Neutrophil (primary cell): ENCODE data around the gene PCSK2.

Source experiments
- H3K27ac ChIP-seq: fragments of 200-600 bp; sonication (generic); 2 replicates; pipeline ENCODE4 v1.5.1; 2016; ENCODE audit warnings: mild to moderate bottlenecking, moderate library complexity
- H3K27me3 ChIP-seq: fragments of 200-600 bp; sonication (generic); 2 replicates; pipeline ENCODE4 v1.6.0; 2016; ENCODE audit warnings: mild to moderate bottlenecking
- H3K36me3 ChIP-seq: fragments of 200-600 bp; sonication (generic); 2 replicates; pipeline ENCODE4 v1.5.1; 2017
- H3K4me1 ChIP-seq, 2 experiments: fragments of 200-600 bp in 1 of 2; sonication (generic) in 1 of 2; 1 replicate in 1 of 2; 2 replicates in 1 of 2; pipeline versions ENCODE4 v1.5.1 to v1.6.1; 2013 to 2016; ENCODE audit warnings: low read depth in 1 of 2, low read length in 1 of 2, mild to moderate bottlenecking in 1 of 2, moderate library complexity in 1 of 2; ENCODE audit not compliant: control insufficient read depth in 1 of 2, insufficient read depth in 1 of 2
- H3K4me3 ChIP-seq, 2 experiments: fragments of 200-600 bp in 1 of 2; sonication (generic) in 1 of 2; 1 replicate in 1 of 2; 2 replicates in 1 of 2; pipeline ENCODE4 v1.5.1; 2013 to 2016; ENCODE audit warnings: low read depth in 1 of 2, low read length in 1 of 2, mild to moderate bottlenecking in 1 of 2, moderate library complexity in 1 of 2
- H3K9me3 ChIP-seq: fragments of 200-600 bp; sonication (generic); 2 replicates; pipeline ENCODE4 v1.5.1; 2016
- TF ChIP-seq, protein P1 (sequence below): fragments of 200-600 bp; sonication (generic); IDR thresholded peaks from 2 replicates; pipeline ENCODE4 v1.5.1; 2016; ENCODE audit warnings: antibody characterized with exemption

Gene PCSK2

DNA sequence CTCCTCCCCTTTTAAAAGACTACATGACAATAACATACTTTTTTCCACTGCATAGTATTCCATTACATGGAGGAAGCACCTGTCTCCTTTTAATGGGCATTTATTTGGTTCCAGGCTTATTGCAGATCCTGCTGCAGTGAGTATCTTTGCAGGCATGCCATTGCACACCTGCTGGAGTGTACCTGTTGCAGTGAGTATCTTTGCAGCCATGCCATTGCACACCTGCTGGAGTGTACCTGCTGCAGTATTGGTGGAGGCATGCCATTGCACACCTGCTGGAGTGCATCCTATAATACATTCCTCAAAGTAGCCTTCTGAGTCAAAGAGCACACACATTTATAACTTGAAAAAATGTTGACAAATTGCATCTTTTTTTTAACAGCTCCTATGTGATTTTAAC, 302.7 kb downstream of the PCSK2 start:
- Histone ChIP-seq H3K4me3 (no peak overlapping the region), H3K36me3 (no peaks in the 10 kb centered on the region), H3K4me1 (peaks cover 8 to 10% of the 10 kb centered on the region in 2 experiments), H3K27me3 (peaks cover 44% of the 10 kb centered on the region), H3K27ac (no peak overlapping the region), H3K9me3 (no peaks in the 10 kb centered on the region)
- TF ChIP-seq, protein P1, sequence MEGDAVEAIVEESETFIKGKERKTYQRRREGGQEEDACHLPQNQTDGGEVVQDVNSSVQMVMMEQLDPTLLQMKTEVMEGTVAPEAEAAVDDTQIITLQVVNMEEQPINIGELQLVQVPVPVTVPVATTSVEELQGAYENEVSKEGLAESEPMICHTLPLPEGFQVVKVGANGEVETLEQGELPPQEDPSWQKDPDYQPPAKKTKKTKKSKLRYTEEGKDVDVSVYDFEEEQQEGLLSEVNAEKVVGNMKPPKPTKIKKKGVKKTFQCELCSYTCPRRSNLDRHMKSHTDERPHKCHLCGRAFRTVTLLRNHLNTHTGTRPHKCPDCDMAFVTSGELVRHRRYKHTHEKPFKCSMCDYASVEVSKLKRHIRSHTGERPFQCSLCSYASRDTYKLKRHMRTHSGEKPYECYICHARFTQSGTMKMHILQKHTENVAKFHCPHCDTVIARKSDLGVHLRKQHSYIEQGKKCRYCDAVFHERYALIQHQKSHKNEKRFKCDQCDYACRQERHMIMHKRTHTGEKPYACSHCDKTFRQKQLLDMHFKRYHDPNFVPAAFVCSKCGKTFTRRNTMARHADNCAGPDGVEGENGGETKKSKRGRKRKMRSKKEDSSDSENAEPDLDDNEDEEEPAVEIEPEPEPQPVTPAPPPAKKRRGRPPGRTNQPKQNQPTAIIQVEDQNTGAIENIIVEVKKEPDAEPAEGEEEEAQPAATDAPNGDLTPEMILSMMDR: no peak

DNA sequence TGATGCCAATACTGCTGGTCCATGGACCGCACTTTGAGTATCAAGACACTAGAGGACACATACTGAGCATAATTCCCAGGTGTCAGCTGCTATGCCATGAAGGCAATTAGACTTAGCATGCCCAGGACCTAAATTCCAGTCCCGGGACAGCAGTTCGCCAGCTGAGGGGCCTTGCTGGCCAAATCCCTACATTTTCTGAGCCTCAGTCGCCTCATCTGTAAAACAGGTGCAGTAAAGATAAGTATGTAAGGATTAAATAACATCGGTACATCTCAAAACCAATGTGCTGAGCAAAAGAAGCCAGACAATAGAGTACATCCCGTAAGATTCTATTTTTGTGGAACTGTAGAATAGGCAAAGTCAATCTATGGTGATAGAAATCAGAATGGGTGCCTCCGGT, 303.3 kb downstream of the PCSK2 start:
- no peak overlapping the region for H3K4me3 ChIP-seq
- H3K4me1 ChIP-seq: peaks cover 8 to 10% of the 10 kb centered on the region in 2 experiments
- TF ChIP-seq, protein P1: no peak
- H3K27ac ChIP-seq: no peak overlapping the region
- peaks cover 39% of the 10 kb centered on the region for H3K27me3 ChIP-seq
- no peaks in the 10 kb centered on the region for H3K9me3 ChIP-seq
- H3K36me3 ChIP-seq: no peaks in the 10 kb centered on the region

DNA sequence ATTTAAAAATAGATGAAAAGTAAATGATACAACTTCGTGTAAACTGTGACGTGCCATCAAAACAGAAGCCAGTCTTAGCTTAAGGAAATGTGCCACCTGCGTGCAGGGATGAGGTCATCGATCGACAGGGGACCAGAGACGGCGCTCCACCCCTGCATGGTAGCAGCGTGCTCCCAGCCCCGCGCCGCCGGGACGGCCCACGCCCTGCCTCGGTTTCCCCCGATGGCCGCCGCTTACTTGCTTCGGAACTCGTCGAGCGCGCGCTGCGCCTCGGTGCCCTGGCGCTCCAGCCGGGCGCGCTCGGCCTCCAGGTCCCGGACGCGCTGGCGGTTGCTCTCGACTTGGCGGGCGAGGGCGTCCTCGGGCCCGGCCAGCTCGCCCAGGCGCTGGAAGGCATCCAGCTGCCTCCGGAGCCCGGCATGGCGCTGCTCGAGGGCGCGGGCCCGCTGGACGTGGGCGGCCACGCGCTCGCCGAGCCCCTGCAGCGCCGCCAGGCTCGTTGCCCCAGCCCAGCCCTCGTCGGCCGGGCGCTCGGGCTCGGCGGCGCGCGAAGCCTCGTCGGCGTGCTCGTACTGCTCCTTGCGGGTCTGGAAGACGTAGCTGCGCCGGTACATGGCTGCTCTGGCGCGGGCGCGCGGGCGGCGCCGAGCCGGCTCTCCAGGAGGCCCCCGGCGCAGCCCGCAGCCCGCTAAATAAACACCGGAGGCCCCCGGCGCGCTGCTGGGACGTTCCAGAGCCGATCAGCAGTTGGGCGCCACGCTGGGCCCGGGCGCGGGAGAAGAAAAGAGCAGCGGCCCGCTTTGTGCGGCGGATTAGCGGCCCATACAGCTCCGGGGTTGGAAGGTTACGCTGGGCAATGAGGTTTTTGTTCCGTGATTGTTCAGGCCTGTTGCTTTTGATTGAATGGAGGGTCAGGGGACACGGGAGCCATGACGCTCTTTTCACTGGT, 304.1 kb downstream of the PCSK2 start, which contains the start of gene BFSP1:
BFSP1 (minus strand) TSS at position 664 of the 949 bp plus-strand sequence; CDS start at position 614, 50 bp downstream.
- H3K27me3 ChIP-seq: peaks cover 39% of the 10 kb centered on the region
- peaks cover 8 to 10% of the 10 kb centered on the region in 2 experiments for H3K4me1 ChIP-seq
- TF ChIP-seq, protein P1: no peak
- H3K27ac ChIP-seq: no peak within 1 kb of the TSS
- H3K4me3 ChIP-seq: peak within 1 kb of the TSS in 1 of 2 experiments; percentile 36
- H3K36me3 ChIP-seq: no peaks in the 10 kb centered on the region
- no peaks in the 10 kb centered on the region for H3K9me3 ChIP-seq

DNA sequence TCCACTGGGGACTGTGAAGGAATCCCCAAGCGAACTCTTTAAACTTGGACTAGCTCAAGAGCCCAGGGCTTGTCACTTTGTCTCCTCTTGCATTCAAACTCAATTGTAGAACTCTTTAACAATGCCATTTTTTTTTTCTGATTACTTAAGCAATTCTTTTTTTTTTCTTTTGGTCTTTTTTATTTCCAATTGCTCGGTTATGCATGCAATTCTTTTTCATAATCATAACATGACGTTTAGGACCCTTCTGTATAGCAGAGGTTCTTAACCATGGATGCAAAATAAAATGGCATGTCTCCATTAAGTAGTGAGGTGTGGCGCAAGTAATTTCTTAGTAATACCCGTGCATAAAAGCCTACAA, 304.8 kb downstream of the PCSK2 start:
- Histone ChIP-seq H3K4me3 (peak overlapping the region in 1 of 2 experiments; percentile 36), H3K9me3 (no peaks in the 10 kb centered on the region), H3K27ac (no peak overlapping the region), H3K36me3 (no peaks in the 10 kb centered on the region), H3K4me1 (peaks cover 8 to 10% of the 10 kb centered on the region in 2 experiments), H3K27me3 (peaks cover 39% of the 10 kb centered on the region)
- TF ChIP-seq, protein P1: no peak

DNA sequence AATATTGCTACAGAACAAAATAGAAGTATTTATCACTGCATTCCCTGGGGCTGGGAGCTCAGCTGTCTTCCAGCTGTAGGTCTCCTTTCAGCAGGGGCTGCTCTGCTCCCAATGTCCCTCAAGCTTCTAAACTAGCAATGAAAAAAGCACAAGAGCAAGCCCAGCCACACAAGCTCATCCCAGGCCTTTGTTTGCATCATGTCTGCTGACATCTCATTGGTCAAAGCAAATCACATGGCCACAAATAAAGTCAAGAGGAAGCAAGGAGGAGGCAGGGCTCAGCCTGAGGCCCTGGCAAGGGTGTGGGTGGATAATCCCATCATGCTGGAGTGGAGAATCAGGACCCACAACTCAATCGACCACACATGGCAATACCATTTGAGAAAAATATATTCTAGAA, 306.6 kb downstream of the PCSK2 start:
- TF ChIP-seq, protein P1: no peak
- no peak overlapping the region for H3K4me3 ChIP-seq
- peaks cover 8 to 10% of the 10 kb centered on the region in 2 experiments for H3K4me1 ChIP-seq
- no peaks in the 10 kb centered on the region for H3K36me3 ChIP-seq
- H3K27ac ChIP-seq: no peak overlapping the region
- H3K27me3 ChIP-seq: peaks cover 39% of the 10 kb centered on the region
- H3K9me3 ChIP-seq: no peaks in the 10 kb centered on the region
